Putamen (tissue), 1 donor: ENCODE results near the gene RWDD1.

ENCODE experiments used
- DNase-seq: peaks from one replicate; pipeline ENCODE4 v3.0.0-alpha.2; 2016; ENCODE audit warnings: low spot score

The RWDD1 gene, protein sequence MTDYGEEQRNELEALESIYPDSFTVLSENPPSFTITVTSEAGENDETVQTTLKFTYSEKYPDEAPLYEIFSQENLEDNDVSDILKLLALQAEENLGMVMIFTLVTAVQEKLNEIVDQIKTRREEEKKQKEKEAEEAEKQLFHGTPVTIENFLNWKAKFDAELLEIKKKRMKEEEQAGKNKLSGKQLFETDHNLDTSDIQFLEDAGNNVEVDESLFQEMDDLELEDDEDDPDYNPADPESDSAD

DNA sequence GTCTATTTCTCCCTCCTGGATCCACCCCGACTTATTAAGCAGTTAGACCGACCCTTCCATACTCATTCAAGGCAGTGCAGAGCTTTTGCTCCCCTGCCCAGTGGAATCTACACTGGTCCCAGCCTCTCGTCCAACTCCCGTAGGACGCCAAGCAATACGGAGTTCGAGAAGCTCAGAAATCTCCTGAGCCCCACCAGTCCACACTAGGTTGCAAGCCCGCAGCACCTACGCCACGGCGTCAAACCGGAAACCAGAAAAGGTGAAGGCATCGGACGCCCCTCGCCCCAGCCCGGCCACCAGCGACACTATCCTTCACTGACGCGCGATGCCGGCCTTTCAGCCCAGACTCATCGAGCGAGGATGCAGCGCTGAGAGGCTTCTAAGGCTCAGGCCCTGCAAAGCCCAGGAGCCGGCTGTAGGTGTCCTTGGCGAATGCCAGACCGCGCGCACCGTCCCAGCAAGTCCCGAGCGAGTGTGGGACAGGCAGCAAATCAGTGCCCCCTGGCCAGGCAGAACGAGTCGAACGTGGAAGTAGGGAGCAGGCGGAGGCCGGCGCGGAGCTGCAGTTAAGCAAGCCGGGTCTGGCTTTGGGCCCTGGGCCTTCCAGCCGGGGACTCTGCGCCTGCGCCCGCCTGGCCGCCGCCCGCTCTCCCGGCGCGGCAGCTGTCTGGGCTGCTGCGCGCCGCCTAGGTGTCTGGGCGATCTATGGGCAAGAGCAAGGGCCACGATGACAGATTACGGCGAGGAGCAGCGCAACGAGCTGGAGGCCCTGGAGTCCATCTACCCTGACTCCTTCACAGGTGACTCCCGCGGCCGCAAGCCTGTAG, at the start of gene RWDD1:
RWDD1 (plus strand) TSS at position 649 of the 827 bp plus-strand sequence; CDS start at position 728, 79 bp downstream.
- peak; percentile 99 for DNase-seq

DNA sequence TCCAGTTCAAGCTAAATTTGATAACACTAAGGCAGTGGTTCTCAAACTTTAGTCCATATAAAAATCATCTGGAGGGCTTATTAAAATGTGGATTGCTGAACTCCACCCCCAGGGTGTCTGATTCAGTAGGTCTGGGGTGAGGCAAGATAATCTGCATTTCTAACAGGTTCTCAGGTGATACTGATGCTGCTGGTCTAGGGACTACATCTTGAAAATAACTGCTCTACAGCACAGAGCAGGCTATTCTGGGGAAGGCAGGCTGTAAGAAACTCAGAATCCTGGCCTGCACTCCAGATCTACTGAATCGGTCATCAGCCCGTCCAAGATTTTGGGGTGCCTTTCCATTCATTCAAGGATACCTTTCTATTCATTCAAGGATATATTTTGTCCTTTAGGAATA, 48.4 kb upstream of the RWDD1 start:
- DNase-seq, result no peak

DNA sequence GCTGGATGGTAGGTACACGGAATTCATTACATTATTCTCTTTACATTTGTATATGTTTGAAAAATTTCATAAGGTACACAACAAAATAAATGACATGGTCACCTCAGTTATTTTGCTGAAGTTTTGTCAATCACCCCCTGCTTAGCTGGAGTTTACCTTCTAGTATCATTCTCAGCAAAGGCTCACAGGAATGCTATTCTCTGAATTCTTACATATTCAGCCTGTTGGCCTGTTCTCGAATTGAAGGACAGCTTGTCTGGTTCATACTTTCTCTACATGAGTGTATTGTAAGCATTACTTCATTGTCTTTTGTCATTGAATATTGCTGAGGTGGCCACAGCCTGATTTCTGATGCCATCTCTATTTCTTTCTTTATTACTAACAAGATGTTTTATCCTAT, 47.1 kb upstream of the RWDD1 start:
- no peak for DNase-seq

DNA sequence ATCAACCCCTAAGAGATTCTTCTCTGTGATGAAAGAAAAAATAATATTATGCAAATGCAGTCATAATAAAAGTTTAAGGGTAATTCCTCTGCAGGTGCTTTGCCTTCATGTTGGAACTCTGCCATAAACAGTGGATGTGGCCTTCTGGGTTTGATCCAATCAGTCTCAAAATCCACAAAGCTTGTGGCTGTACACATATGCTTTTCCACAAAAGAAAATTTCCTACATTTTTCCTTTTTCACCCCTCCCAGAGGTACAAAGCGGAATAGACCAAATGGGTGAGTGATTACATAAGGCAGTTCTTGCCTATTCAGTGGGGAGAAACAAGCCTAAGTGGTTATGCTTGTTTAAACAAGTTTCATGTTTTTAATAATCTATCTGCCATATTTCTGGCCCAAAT, 43.2 kb upstream of the RWDD1 start:
- no peak for DNase-seq

DNA sequence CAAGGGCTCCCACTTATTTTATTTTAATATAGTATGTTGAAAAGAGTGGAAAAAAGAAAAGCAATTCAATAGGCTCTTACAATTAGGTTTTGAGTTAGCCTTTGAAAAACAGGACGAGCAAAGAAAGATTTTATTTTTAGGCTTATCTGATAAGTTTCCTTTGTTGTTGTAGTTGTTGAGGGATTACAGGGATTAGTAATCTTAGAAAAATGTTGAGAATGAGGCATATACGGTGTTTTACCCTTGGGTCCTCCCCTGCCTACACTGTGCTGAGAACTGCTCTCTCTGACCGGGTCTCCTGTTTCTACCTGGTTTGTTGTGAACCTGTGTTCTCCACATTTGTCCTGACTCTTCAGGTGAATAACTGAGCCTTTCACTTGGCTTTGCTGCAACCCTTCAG, 42.5 kb upstream of the RWDD1 start:
- no peak for DNase-seq

DNA sequence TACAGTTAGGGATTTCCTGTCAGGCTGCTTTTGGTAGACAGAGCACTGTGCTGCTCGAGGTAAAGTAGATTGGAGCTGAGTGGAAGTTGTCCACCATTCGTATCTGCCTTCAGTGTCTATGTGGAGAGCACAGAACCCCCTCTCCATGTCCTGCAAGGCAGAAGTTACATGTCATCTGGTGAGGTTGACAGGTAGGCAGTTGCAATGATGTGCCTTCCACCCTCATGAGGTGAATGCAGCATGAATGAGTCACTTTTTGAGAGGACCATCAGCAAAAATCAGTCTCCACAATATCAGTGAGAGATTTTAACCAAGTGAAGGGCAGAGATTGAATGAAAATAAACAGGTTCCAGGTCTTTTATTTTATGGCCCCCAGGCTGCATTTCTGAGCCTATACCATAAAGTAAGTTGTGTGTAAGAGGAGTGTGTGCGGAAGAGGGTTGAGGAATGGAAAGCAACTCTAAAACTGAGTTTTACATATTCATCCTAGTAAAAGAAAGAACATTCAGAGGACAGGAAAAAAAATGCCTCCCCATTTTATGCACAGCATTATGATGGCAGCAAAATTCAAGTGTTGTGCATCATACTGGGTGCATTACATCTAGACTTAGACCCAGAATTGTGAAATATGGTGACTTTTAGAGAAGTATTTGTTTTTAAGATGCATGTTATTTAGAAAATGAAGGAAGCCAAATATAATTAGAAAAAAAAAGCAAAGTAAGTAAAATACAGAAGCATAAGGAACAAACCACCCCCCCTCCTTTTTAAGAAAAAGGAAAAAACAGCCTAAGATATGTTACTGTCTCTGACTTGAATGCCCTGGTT, 41.6 kb upstream of the RWDD1 start:
- no peak for DNase-seq

DNA sequence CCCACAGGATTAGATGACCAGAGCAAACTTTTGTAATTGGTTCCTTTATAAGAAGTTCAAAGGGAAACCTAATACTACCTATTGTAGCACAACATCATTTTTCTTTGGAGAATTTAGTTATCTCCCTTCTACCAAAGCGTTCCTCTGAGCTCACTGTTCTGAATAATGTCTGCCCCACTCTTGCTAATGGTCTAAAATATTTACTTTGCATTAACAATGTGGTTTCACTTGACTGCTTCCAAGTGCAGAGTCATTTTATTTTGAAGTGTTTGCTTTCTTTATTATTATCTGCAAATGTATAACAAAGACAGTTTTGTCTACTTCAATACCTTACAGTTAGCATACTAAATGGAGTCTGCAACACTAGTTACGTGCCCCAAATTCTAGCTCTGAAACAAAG, 40.9 kb upstream of the RWDD1 start:
- DNase-seq, result no peak

DNA sequence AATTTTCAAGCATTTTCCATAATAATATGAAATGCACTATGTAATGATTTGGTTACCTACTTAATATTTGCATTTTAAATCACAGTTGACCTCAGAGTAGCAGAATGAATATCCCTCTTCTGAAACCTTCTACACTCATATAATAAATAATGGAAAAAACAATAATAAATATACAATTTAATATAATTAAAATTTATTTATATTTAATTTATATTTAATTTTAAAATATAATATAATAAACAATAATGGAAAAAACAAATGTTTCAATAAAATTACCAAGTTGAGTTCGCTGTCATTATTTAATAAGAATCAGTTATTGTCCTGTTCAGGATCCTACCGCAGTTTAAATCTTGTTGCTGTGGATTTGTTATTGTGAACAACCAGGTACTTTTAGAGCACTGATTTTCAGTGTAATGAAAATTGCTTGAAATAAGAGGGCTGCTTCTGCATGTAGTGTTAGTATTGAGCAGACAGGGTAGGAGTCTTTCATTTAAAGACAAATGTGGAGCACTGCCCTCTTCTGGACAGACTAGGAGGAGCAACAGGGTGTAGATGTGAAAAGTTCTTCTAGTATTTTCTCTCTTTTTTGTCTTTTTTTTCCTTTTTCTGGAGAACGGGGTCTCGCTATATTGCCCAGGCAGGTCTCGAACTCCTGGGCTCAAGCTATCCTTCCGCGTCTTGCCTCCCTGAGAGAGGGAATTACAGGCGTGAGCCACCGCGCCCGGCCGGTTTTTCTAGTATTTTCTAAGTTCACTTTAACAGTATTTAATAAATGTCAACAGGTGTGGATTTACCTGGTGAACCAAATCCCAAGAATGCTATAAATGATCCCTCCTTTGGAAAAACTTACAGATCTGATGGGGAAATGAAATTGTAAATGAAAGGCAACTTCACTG, 39.4 kb upstream of the RWDD1 start:
- DNase-seq, result peak; percentile 49

DNA sequence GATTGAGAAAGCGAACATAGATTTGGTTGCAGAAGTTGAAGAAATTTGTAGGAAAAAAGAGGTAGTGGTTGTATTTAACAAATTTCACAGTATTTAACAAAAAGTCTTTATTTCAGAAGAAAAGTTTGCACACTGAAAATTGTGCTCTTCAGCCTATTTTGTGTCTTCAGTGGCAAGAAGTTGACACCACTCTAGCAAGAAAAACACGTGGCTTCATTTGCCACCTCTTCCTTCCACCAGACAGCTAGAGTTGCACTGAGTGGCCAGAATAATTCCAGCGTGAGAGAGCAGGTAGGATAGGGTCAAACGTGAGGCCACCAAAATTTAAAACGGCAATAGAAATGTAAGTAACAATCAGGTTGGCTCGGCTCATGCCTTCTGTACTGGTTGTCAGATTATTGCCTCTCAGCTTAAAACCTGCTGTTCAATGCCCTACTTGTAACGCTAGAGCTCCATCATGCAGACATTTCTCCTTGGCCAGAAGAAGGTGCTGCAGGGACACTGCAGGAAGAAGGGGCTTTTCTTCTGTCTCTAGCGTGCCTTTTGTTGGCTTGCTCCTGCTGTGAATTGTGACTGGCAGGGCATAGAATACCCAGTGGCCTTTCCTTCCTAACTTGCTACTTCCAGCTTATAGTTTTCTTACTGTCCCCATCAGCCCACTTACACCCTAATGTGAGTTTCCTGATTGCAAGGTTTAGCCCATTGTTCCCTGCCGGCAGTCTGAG, 37.9 kb upstream of the RWDD1 start:
- DNase-seq, result no peak

DNA sequence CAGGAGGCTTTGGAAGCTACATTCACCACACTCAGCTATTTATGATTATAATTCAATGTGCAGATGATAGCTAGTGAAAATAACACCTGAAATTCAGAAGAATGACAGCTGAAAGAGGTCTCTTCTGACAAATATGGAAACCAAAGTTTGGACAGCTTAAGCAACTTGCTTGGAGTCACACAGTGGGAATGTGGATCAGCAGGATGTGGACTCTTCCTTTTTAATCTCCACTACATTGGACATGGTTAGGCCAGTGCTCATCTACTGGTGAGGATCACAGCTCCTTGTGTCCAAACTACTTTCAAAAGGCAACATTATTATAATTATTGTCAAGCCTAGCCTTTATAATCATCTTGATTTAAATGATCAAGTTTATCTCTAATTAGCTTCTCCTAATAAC, 36.2 kb upstream of the RWDD1 start:
- DNase-seq, result no peak

DNA sequence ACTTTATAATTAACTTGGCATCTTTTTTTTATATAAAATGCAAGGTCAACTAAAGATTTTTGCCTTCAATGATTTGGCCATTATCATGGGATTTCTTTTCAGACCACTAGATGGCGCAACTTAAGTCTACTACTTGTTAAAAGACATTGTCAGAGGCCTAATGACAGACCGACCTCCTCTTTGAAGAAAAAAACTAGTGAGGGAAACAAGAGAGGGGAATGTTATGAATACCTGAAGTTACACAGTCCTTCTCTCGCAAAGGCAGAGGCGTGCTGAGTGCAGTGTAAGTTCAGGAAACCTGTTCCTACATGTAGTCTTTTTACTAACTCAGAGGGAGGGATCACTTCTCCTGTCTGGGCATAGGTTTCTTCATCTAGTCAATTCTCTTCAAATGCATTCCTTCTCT, 35.1 kb upstream of the RWDD1 start:
- peak; percentile 26 for DNase-seq

DNA sequence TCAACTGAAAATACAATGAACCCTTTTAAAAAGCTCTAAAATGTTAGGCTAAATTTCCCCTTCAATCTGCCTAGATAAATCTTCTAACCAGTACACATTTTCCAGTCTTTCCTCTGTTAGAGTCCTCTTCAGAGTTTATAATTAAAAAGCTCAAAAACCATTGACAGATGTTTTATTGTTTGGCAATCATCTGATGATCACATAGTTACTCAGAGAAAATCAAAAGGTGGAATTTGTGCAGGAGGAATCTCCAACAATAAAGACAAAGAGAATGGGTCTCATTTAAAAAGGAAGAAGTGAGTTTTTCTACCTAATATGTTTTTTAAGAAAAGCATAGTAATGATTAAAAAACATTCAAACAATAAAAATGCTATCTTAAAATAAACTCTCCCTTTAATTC, 28.9 kb upstream of the RWDD1 start:
- no peak for DNase-seq

DNA sequence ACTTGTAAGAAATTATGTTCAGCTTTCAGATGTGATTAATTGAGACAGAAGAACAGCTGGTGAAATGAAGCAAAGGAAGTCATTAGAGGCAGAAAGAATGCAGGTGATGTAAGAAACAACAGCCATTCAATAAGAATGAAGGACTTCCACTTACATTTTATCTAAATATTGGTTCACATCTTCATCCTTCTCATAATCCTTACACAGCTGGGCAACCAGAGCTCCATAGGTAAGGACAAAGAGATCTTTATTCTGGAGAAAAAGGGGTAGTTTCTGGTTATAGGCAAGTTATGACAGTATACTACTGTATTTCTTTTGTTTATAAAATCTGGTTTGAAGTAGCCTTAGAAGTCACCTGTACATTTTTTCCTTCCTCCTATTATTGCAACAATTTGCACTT, 28.2 kb upstream of the RWDD1 start:
- no peak for DNase-seq

DNA sequence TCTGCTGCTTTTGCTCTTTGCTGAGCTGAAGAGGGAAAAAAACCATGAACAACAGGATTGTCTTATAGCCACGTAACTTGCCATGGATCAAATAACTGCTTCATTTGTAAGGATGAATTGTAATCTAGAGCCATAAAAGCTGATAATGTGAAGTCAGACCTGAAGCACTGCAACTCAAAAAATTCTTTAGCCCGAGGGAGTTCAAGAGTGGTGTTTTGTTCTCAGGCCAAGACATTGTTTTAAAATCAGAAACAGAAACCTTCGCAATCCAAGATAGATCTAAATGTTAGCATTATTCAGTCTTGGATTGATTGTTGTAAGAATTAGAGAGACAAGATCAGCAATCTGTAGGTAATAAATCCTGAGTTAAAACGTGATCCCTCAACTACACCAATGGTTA, 25.7 kb upstream of the RWDD1 start, which contains the start of gene TRAPPC3L:
TRAPPC3L (minus strand) TSS at position 34 of the 400 bp plus-strand sequence. CDS start 170 bp downstream, outside the sequence.
- DNase-seq, result no peak

DNA sequence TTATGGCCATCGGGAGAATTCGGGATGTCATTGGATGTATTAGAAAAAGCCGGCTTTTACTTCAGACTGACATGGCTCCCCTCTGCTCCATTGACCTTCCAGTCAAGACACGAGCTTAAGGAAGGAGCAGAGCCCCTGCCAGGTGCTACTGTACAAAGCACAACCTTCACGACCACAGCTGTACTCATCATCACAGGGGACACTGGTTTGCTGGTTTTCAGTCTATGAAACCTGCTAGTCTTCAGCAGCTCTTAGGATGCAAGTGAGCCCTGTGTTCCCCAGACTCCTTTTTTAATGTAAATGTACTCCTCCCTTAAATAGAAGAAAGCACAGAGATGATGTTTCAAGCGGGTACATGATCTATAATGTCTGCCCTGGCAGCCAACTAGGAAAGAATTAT, 23.9 kb upstream of the RWDD1 start:
- no peak for DNase-seq

DNA sequence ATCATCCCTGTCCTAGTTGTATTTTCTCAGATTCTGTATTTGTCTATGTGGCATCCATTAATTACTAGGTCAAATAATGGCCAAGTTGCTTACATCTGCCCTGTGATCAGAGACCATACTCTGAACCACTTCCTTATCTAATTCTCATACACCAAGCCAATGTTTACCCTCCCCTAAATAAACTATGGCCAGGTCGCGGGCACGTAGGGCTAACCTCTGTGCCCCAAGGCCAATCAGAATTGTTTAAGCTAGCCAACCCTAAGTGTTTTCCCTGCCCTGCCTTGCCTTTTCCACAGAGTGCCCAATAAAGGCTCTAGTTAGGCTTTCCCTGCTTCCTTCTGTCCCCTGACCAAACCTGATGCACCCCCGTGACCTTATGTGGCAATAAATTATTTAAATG, 20.5 kb upstream of the RWDD1 start:
- DNase-seq, result no peak

DNA sequence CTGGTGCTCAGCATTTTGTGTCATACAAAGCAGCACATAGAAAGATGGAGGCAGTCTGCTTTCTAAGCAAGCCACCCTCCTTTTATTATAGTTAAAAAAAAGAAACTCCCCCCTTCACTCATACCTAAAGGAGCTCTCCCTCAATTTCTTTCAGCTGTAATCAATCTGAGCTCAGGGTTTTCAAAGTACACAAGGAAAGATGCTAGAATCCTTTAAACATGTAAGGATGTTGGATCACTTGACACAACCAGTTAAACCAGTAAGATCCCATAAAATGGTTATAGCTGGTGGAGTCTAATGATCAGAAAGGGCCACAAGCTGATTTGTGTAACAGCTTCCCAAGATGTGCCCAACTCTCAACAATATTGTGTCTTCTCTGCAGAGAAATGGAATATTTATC, 17.9 kb upstream of the RWDD1 start, which contains the start of gene CALHM4:
CALHM4 (plus strand) TSS at position 301 of the 400 bp plus-strand sequence; CDS start at position 344, 43 bp downstream.
- no peak for DNase-seq

DNA sequence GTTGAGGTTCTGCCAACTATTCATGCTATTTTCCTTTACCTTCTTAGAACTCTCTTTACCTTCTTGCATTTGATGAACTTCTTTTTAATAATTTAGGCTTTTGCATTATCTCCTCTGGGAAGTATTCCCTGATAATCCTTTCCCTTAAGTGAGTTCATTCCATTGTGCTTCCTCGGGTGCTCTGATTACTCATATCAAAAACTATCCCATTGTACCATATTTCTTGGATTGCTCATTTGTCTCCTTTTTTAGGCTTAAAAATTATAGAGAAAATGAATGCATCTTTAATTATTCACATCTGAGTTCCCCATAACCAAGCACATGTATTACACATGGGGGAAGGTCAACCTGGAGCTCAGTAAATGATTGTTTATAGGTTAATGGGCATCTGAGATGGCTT, 15.2 kb upstream of the RWDD1 start:
- DNase-seq, result no peak

DNA sequence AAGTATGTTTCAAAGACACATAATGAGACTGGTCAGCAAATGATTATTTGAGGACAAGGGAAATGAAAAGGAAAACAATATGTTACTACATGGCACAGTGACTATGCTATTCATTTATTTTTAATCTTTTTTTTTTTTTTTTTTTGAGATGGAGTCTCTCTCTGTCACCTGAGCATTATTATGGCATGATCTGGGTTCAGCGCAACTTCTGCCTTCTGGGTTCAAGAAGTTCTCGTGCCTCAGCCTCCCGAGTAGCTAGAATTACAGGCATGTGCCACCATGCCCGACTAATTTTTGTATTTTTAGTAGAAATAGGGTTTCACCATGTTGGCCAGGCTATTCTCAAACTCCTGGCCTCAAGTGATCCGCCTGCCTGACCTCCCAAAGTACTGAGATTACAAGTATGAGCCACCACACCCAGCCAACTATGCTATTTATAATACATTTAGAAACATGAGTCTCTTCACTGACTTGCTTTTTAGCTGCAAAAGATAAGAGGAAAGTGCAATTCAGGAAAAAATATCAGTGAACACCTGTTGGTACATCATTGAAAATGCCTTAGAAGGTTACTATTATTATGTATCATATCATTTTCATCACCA, 14.4 kb upstream of the RWDD1 start:
- no peak for DNase-seq

DNA sequence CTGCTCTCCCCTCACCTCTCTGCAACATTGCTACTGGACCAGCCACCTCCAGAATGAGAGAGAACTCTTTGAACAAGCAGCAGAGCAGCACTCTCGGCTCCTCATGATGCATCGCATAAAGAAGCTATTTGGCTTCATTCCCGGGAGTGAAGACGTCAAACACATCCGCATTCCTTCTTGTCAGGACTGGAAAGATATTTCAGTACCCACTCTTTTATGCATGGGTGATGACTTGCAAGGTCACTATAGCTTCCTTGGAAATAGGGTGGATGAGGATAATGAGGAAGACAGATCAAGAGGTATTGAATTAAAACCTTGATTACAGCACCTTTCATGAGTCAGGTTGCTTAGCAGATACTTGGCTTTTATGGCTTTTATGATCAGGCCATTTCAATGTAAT, 13.4 kb upstream of the RWDD1 start:
- DNase-seq, result no peak
